NCI-H1930 (cell line): ENCODE measurements around the gene AARS1.
"Not testable (repeated sequence)": the region's sequence is repeated elsewhere in the genome, so short reads cannot be mapped to it uniquely, and the experiment has no call there.

Experiments used
- DNase-seq, 2 experiments: peaks; one replicate each; lab custom pipeline; 2025; lab: John Stamatoyannopoulos, UW

The AARS1 gene

DNA sequence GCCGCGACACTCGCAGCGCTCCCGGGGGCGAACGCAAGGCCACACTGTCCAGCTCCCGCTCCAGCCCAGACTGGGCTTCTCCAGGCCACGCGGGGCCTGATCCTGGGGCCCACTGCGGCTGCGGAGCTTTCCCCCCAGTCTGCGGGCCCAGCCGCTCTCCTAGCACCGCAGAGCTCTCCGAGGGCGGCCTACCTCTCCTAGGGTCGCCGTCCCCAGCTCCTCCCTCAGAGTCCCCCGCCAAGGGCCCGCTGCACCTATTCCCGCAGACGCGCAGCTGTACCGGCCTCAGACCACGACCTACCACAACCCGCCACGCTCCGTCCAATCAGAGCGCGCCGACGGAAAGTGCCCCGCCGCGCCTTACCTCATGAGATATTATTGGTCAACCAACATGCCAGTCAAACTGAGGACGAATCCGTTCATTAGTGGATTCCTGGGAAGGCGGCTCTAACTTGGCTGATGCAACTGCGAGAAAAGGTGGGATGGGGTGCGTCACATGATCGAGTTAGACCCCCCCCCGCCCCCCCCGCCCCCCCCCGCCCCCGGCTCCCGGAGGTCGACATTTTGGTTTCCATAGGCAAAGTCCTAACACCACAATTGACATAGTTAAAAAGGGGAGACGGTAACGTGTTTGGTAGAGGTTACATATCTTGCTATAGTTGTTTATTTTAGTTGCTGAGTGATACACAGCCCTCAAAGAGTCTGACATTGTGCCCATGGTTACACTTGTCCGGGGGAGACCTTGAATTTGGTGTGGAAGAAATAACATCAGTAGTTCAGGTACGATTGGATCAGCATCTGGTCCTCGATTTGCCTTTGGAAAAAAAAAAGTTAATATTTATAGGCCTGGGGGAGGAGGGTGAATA lies at the start of gene AARS1:
AARS1 (minus strand) TSS at position 278 of the 866 bp plus-strand sequence. CDS start 6,743 bp downstream, outside the sequence.
- DNase-seq, result peak; percentile 94 to 97

DNA sequence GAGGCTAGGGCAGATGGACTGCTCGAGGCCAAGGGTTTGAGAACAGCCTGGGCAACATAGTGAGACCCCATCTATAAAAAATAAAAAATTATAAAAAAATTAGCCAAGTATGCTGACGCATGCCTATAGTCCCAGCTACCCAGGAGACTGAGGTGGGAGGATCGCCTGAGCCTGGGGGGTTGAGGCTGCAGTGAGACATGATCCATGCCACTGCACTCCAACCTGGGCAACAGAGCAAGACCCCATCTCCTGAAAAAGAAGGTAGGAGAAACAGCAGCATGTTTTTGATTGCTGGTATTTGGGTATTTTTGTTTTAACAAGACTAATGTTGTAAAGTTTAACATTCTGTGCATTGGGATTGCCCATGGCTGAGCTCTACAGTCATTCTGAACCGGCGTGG lies 48.5 kb upstream of the AARS1 start:
- DNase-seq, result no peak

DNA sequence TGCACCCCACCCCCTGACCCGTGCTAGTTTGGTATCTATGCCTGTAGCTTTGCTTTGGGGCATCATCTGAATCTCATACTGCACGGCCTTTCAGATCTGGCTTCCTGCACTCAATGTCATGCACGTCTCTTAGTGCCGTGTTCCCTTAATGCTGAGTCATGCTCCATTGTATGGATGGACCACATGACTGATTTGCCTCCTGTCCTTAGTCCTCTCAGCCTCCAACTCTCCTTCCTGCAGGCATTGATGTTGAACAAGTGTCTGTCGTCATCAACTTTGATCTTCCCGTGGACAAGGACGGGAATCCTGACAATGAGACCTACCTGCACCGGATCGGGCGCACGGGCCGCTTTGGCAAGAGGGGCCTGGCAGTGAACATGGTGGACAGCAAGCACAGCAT lies 43.4 kb upstream of the AARS1 start:
- not testable (repeated sequence) for DNase-seq

DNA sequence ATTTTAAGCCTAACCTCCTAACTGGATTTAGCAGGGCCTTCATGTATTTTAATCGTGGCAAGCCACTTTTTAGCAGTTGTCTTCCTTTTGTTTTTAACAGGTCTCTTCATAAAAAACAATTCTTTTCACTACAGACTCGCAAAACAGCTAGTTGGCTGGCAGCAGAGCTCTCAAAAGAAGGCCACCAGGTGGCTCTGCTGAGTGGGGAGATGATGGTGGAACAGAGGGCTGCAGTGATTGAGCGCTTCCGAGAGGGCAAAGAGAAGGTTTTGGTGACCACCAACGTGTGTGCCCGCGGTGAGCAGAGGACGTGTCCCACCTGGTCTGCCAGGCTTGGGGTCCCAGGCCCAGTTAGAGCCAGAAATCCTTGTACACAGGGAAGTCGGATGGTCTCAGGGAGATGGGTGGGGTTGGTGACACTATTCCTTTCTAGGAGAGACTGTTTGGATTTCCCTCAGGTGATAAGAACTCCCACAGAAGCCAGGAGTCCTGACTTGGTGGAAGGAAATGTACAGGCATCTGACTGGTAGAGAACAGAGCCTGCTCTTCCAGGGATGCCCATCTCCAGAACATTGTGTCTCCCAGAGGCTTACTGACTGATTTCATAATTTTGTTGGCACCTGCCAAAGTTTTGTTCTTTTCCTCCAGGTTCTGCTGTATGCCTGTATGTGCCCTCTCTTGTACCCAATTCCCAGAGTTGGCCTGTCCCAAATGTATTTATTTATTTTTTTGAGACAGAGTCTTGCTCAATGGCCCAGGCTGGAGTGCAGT lies 42.5 kb upstream of the AARS1 start:
- DNase-seq, result no peak

DNA sequence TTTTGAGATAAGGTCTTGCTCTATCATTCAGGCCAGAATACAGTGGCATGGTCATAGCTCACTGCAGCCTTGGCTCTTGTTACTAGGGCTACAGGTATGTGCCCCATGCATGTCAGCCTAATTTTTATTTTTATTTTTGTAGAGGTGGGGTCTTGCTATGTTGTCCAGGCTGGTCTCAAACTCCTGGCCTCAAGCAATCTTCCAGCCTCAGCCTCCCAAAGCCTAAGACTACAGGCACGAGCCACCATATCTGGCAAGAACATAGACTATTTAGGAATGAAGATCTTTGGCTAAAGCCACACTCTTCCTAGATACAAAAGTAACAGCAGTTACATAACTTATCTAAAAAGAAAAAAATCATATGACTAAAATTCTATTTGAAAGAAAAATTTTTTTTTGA lies 41.8 kb upstream of the AARS1 start:
- no peak for DNase-seq

DNA sequence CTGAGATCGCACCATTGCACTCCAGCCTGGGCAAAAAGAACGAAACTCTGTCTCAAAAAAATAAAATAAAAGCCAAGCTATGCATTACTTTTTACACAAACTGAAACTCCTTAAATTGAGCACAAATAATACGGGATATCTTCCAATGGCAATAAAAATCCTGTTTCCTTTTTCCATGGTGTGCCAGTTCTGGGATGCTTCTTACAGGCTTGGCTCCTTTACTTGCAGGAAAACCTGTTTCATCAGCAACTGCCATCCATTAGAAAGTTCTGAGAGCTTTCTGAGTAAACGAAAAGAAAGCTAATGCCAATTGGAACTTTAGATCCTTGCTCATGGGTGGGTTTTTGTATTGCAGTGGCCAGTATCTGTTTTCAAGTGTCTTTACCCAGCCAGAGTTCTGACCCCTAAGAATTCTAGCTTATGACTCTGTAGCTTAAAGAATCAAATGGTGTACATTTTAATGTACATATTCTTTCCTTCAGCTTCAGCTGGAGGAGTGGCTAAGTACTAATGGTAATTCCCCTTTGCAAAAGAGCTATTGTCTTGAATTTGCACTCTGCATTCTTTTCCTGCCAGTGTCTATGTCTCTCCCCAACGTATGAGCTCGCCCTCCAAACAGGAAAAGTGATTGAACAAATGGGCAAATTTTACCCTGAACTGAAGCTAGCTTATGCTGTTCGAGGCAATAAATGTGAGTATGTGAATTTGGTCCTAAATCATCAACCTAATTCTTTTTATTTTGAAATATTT lies 35.9 kb upstream of the AARS1 start:
- DNase-seq, result no peak

DNA sequence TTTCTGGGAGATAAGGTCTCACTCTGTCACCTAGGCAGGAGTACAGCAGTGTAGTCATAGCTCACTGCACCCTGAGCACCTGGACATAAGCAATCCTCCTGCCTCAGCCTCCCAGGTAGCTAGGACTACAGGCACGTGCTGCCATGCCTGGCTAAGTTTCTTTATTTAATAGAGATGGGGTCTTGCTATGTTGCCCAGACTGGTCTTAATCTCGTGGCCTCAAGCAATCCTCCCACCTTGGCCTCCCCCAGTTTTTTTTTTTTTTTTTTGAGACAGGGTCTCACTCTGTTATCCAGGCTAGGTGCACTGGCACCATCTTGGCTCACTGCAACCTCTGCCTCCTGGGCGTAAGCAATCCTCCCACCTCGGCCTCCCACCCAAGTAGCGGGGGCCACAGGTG lies 30.8 kb upstream of the AARS1 start:
- DNase-seq, result no peak

DNA sequence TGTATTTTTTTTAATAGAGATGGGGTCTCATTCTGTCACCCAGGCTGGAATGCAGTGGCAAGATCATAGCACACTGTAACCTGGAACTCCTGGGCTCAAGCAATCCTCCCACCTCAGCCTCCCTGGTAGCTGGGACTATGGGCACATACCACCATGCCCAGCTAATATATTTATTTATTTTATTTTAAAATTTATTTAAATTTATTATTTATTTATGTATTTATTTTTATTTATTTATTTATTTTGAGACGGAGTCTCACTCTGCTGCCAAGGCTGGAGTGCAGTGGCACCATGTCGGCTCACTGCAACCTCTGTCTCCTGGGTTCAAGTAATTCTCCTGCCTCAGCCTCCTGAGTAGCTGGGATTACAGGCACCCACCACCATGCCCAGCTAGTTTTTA lies 18.4 kb upstream of the AARS1 start:
- not testable (repeated sequence) for DNase-seq

DNA sequence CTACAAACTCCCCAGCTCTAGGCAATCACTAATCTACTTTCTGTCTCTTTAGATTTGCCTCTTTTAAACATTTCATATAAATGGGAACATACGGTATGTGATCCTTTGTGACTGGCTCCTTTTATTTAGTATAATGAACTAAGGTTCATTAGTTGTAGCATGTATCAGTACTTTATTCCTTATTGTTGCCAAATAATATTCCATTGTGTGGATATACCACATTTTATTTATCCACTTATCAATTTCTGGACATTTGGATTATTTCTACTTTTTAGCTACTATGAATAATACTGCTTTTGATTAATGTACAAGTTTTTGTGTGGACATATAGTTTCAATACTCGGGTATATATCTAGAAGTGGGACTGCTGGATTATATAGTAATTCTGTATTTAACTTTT lies 17.6 kb upstream of the AARS1 start:
- no peak for DNase-seq

DNA sequence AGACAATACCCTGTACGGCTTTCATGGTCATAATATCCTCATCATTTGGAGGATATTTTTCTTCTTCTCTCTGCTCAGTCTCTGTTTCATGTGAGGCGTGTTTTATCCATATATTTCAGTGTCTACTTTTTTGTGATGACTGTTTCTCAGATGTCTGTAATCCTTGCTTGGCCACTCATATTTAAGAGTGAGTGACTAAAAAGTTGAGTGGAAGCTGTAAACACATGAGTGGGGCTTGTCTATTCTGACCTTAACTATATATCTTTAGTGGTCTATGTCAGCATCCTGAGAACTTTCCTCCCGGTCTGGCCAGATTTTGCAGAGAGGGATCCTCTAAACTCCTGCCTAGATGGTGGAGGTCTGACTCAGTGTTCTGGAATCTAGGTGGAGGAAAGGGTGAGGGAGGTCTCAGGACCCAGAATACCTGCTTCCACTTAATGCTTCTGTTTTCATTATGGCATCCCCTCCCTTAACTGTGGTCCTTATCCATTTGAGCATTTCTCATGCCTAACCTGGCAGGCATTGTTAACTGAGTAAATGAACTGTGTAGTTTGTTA lies 15.7 kb upstream of the AARS1 start:
- no peak for DNase-seq

DNA sequence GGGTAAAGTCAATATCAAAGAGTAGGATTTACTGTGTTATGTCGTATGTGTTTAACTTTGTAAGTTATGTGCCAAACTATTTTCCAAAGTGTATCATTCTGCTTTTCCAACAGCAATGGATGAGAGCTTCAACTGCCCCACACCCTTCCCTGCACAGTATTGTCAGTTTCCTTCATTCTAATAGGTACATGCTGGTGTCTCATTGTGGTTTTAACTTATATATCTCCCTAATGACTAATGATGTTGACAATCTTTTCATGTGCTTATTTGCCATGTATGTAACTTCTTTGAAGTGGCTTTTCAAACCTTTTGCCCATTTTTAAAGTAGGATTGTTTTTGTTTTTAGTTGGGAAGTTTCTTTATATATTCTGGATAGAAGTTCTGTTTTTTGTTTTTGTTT lies 13.4 kb upstream of the AARS1 start:
- DNase-seq, result no peak

DNA sequence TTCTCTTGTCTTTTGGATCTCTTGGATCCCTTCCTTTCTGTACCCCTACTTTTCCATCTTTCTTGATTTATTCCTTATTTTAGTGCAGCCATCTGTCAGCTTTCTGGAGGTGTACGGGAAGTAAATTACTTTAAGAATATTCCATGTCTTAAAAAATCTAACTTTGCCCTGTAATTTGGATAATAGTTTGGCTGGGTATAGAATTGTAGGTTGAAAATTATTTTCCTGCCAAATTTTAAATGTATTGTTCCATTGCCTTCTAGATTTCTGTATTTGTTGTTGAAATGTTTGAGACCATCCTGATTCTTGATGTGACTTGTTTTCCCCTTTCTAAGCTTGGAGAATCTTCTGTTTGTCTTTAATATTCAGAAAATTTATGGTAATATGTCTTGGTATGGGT lies 11.8 kb upstream of the AARS1 start:
- DNase-seq, result no peak

DNA sequence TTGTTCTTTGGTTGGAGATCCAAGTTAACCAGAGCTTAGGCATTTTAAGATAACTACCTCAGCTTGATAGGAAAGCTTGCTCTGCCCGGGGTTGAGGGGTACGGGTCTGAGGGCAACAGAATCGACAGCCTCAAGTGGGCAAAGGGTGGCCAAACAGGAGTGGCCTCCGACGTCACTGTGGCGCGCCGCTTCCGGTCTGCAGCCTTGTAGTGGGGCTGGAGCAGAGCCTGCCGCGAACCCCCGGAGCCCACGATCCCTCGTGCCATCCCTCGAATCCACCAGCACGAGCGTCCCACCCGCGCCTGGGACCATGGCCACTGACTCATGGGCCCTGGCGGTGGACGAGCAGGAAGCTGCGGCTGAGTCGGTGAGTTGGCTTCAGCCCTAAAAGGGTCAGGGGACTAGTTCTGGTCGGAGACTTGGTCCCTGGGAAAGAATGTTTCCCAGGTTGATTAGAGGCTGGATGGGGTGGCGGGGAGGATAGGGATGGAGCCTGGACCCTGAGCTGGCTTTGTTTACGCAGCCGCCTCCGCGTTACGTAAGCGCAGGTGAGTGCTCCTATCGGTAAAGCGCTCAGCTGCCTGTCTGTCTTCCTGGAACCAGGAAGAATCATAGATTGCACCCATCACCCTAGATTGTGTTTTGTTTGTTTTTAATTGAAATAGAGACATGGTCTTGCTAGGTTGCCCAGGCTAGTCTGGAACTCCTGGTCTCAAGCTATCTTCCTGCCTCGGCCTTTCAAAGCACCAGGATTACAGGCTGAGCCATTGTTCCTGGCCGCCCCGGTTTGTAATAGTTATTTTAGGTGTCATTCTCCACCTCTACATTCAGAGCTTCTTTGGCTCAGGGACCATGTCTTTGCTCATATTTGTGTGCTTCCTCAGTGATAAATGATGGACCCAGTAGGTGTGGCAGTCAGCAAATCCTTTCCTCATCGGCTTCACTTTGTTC lies 10.0 kb upstream of the AARS1 start, which contains the start of gene DDX19B:
DDX19B (plus strand) TSS at position 199 of the 951 bp plus-strand sequence; CDS start at position 311, 112 bp downstream.
- peak; percentile 30 to 42 for DNase-seq

DNA sequence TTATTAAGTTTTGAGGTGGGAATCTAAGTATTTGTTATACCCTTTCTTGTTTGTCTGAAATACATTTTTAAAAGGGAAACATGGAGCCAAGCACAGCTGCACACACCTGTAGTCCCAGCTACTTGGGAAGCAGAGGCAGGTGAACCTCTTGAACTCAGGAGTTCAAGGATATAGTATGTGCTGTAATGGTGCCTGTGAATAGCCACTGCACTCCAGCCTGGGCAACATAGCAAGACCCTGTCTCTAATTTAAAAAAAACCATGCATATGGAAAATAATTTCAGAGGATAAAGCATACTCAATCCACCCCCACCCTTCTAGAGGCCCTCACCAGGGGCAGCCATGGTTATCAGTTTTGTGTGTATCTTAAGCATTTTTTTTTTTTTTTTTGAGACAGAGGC lies 6.3 kb upstream of the AARS1 start:
- no peak for DNase-seq

DNA sequence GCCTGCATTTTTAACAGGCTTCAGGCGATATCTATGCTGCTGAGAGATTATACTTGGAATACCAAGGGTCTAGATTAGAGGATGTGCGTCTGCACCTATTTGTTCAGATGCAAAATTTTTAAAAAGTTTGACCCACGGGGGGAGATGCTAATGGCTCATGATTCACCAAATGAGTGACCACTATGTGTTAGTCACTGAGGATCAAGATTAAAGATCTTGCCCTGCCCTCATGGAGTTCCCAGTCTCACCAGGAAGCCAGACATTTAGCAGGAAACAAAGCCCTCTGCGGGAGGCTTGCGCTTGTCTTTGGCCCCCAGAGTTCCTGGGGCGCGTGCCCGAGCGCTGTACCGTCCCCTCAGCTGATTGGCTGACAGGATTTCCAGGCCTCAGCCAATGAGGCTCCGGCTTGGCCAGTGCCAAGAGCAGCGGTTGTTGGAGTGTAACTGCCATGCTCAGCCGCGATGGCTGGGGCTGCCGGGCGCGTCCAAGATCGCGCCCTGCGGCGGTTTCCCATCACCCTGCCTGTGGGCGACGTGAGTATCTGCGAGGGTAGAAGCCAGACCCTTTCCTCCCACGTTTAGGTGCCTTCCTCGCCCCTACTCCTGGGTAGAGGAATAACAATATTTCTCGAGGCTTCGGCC lies 5.2 kb upstream of the AARS1 start:
- DNase-seq, result no peak

DNA sequence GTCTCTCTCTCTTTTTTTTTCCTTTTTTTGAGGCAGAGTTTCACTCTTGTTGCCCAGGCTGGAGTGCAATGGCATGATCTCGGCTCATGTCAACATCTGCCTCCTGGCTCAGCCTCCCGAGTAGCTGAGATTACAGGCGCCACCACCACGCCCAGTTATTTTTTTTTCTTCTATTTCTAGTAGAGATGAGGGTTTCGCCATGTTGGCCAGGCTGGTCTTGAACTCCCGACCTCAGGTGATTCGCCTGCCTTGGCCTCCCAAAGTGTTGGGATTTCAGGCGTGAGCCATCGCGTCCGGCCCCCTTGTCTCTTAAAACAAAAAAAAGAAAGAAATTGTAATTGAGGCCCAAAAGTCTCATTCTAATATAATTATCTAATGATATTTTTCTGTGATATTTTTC lies 2.8 kb upstream of the AARS1 start:
- DNase-seq, result not testable (repeated sequence)

DNA sequence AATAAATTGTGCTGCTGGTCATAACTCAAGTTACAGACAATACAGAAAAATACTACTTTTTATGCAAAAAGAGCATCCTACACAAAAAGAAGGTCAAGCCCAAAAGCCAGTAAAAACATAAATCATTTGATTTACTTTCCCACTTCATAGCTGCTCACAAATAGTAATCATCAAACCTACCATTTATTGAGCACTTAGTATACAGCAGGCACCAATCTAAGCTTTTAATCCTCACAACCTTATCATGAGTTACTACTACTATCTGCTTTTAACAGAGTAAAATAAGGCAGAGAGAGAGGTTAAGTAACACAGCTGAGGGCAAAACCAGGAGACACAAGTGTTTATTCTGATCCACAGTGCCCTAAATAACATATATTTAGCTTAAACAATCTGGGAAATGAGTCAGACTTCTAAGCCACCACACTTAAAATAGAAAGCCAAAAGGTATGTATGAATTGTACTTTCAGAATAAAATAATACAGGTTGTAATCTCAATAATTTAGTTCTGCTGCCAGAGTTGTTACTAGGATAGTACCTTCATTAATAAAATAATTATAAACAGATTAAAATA lies 1.7 kb upstream of the AARS1 start:
- DNase-seq, result no peak

DNA sequence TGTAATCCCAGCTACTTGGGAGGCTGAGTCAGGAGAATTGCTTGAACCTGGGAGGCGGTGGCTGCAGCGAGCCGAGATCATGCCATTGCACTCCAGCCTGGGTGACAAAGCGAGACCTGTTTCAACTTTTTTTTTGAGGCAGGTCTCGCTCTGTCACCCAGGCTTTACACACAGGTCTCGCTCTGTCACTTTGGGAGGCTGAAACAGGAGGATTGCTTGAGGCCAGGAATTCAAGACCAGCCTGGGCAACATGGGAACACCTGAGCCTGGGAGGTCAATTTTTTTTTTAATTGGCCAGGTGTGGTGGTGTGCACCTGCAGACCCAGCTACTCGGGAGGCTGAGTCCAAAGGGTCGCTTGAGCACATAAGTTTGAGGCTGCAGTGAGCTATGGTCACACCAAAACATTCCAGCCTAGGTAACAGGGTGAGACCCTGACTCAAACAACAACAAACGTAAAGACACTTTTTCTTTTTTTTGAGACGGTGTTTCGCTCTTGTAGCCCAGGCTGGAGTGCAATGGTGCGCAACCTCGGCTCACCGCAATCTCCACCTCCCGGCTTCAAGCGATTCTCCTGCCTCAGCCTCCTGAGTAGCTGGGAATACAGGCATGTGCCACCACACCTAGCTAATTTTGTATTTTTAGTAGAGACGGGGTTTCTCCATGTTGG lies 1.9 kb downstream of the AARS1 start:
- not testable (repeated sequence) for DNase-seq

DNA sequence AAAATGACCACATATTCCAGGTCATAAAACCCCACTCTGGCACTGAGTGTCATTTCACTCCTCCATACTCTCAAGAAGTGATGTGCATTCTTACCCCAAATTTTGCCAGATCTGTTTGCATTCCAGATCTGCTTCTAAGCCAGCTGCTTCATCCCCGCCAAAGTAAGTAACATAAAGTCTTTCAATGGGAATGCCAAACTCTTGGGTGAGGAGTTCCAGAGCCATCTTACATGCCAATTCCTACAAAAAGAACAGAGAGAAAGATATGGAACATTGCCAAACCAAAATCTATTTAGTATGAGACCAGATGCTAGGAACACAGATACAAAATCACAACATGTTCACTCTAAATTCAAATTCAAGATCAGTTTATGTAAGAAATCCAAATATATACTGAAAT lies 12.9 kb downstream of the AARS1 start:
- no peak for DNase-seq
